Fibroblast of lung (primary cell): ENCODE results near the gene TUG1.

ENCODE experiments used
- EZH2 ChIP-seq: IDR thresholded peaks from 2 replicates; pipeline ENCODE4 v1.5.1; 2012; ENCODE audit warnings: low read length, control low read depth, mild to moderate bottlenecking; ENCODE audit errors: missing control alignments
- TF ChIP-seq, protein P1 (sequence below), 2 donors: IDR thresholded peaks in 1 of 2; conservative IDR thresholded peaks in 1 of 2; 1 replicate in 1 of 2; 2 replicates in 1 of 2; pipeline ENCODE4 v1.5.1; 2011 to 2012; ENCODE audit warnings: low read length in 2 of 2, control low read depth in 1 of 2, inconsistent platforms in 1 of 2, low read depth in 1 of 2, mild to moderate bottlenecking in 1 of 2

DNA sequence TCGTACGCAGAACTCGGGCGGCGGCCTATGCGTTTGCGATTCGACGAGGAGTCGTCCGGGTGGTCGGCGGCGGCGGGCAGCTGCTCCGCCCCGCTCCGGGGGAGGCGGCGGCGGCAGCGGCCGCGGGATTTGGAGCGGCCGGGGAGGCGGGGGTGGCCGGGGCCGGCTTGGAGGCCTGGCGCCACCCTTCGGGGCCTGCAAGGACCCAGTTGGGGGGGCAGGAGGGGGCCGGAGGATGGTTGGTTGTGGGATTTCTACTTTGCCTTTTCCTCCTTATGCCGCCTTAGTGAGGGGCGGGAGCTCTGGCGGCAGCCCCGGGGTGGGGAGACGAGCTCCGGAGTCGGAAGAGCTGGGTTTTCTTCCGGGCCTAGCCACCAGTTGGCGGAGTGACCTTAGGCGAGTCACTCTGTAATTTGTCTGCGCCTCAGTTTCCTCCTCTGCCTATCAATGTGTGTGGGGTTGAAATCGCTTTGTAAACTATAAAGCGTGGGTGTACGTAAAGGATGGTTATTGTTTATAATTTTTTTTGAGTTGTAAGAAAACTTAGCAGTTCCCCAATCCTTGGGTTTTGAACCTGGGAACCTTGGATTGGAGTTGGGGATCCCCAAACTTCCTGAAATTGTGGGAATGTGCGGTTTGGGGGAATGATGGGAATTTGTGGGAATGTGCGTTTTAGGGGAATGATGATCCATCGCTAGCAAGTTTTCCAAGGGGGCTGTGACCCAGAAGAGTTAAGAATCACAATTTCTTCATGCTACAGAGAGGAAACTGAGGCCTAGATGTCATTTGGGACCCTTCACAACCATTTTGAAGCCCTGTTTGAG lies 679 bp downstream of the TUG1 start:
- TF ChIP-seq, protein P1, sequence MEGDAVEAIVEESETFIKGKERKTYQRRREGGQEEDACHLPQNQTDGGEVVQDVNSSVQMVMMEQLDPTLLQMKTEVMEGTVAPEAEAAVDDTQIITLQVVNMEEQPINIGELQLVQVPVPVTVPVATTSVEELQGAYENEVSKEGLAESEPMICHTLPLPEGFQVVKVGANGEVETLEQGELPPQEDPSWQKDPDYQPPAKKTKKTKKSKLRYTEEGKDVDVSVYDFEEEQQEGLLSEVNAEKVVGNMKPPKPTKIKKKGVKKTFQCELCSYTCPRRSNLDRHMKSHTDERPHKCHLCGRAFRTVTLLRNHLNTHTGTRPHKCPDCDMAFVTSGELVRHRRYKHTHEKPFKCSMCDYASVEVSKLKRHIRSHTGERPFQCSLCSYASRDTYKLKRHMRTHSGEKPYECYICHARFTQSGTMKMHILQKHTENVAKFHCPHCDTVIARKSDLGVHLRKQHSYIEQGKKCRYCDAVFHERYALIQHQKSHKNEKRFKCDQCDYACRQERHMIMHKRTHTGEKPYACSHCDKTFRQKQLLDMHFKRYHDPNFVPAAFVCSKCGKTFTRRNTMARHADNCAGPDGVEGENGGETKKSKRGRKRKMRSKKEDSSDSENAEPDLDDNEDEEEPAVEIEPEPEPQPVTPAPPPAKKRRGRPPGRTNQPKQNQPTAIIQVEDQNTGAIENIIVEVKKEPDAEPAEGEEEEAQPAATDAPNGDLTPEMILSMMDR (conservative IDR thresholded peaks at IDR 0.05 in 1 of 2, IDR thresholded peaks at IDR 0.05 in 1 of 2; ENCODE audit: low read depth in 1 of 2, low read length in 2 of 2), result peak in 1 of 2 donors; percentile 20
- TF ChIP-seq EZH2, result no peak
